Glomerular endothelial cell (primary cell): ENCODE results near the gene TXK. TPM values are rescaled to one million over a fixed set of nuclear protein-coding genes. Genes with fewer than 3 reads are reported as not detected.
A peak's percentile ranks its signal among the peaks of the same experiment; 100 is the strongest.

ENCODE experiments used
- DNase-seq: peaks from one replicate; pipeline ENCODE4 v3.0.0-alpha.2; 2011; ENCODE audit warnings: low read depth, low spot score; ENCODE audit errors: extremely low read depth
- total RNA-seq: library from RNA; depleted of rRNA; stranded (reverse); fragments of >200 nt; gene quantifications from 2 replicates; pipeline ENCODE4 v1.2.3, GENCODE V29; 2015

TXK gene
- total RNA-seq, 1 donor from 2014 or later, result 0.18 TPM

DNA sequence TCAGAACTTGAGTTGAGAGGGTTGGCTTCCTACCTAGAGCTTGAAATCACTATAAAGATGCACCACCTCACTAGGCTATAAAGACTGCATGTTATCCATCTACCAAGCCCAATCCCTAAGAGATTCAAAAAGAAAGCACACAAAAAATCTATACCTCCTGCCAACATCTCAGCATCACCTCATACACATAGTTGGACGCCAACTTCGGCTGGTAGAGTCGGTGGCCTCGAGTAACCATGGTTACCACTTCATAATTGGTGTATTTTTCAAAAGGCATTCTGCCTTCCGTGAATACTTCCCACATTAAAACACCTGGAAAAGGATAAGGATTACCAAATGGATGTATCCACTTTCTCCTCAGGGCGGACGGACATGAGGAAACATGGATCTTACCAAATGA is 4.5 kb upstream of the TXK start:
- DNase-seq, result no peak

DNA sequence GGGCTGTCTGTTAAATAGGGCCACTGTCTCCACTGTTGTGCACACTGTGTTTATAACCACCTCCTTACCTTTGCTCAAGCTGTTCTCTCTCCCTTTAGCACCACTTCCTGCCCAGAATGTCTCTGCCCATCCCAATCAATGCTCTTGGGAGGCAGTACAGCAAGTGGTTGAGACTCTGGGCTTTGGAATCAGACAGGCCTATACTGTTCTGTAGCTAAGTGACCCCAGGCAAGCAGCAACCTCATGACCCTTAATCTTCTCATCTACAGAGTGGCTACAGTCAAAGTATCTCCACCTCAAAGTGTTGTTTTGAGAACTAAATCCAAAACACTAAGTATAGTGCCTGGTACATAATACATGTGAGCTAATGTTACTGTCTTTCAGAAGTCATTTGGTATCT is 3.8 kb upstream of the TXK start:
- DNase-seq, result no peak

DNA sequence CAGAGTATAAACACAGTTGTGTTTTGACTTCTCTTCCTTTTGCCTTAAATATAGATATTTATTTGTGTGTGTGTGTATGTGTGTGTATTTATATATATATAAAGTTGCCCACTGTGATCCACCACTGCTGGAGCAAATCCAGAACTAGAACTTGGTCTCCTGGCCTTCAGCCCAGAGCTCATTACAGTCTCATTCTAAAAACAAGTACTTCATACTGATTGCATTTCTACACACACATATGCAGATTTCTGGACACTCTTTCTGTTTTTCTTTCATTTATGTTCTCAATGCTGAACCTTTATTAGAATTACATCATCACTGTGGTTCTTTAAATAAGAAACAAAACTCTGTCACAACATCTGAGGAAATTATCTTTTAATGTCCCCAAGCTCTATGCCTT is 381 bp downstream of the TXK start:
- DNase-seq, result no peak

DNA sequence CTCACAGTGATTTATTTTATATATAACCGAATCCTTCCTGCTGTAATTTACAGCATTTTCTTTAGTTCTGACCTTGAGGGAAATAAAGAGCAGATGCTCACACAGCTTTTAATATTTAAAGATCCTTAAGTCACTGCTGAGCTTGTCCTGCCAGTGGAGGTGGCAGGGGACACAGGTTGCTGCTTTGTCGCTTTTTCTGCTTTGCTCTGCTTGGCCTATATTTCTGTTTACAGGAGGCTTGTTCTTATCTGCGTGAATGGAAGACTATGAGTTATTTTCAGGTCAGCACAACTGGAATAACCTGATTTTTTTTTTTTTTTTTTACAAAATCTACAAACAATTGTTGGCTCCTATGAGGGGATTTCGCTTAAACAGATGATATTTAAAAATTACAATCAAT is 2.3 kb downstream of the TXK start:
- DNase-seq, result no peak

DNA sequence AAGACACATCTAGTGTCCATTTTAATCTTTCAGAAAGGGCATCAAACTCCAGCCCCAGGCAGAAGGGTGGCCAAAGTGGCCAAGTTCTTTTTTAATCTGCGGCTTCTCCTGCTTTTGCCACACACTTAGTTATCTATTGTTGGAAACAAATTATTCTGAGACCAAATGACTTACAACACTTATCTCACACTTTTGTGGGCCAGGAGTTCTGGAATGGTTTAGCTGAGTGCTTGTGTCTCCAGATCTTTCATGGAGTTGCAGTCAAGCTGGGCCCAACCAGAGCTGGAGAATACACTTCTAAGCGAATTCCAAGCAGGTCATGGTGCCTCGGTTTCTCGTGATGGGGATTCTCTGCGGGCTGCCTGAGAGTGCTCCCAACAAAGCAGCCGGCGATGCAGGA is 4.0 kb downstream of the TXK start:
- DNase-seq, result no peak

DNA sequence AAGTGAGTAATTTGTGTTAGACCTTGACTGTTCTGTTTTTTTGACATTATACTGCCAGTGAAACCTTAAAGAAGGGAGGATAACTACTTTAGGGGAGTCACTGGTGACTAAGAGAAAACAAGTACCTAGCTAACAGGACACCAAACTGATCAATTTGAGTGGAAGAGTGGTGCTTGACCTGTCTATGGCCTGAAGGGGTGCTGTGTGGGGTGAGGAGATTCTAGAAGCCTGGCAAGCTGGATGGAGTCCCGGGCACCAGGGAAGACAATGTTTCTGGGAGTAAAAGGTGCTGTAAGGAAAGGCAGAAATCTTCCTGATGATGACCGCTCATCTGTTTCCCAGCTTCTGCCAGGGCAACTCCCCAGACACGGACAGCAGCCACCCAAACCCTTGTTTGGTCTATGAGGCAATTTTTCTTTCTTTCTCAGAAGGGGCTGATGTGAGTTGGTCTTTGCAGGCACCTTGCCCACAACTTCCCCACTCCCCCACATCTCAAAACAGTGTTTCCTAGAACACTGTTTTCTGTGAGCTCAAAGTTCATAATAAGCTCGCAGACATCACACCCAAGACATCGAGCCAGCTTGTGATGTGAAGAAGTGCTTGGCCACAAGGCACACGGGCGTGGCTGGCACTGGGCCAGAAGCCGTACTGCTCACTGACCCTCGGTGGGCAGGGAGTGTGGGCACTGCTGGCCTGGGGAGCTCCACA is 4.6 kb downstream of the TXK start:
- DNase-seq, result no peak

DNA sequence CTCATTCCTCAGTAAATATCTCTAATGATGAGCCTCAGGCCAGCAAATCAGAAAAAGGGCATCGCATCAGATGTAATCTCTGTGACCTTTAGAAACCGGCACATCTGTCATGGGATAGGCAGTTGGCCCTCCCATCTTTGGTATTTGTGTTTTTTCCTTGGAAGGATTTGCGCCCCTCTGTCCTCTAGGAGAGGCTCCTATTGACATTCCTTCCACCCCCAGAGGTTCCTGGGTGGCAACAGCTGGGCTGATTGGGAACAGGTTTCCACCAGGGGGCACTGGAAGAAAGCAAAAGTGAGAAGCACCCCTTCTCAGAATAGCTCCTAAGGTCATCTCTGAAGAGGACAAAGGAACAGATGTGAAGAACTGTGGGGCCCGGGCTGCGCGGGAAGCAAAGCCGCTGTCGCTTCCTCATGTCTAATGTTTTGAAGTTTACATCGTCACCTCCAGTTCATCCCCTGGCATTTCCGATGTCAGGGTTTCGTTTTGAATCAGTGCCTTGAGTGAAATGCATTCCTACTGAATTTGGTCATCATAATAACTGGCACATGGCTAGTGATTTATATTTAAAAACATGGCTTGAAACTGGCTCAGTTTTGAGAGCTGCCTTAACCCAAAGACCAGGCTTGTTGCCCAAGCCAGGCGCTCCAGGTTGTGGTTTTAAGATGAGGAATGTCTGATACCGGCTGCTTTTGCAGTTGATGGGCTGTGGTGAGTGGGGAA is 6.2 kb downstream of the TXK start:
- peak; percentile 72 for DNase-seq

DNA sequence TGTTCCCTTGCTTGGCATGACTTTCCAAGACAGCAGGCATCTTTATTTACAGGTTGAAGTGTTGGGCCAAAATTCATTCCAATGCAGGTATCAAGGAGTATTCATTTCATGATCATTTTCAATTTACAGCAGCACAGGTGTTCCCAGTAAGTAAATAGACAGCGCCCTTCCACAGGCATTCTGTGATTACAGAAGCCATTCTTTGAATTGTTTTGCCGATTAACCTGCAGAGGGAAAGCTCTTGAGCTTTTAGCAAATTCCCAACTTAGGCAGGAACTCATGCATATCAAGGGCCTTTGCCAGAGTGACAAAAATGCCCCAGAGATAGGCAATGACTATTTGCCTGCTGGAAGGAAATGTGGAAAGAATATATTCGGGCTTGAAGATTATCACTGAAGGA is 6.8 kb downstream of the TXK start:
- no peak for DNase-seq

DNA sequence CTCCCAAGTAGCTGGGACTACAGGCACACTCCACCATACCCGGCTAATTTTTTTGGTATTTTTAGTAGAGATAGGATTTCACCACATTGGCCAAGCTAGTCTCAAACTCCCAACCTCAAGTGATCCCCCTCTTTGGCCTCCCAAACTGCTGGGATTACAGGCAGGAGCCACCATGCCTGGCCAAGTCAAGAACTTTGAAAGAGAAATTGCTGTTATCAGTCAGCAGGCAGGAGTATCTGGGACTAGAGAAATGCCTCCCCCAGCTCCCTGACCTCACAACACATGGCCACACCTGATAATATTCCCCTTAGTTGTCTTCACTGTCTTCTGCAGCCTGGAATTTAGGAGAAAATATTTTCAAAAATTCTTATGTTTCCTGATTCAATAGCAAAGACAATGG is 7.4 kb downstream of the TXK start:
- no peak for DNase-seq

DNA sequence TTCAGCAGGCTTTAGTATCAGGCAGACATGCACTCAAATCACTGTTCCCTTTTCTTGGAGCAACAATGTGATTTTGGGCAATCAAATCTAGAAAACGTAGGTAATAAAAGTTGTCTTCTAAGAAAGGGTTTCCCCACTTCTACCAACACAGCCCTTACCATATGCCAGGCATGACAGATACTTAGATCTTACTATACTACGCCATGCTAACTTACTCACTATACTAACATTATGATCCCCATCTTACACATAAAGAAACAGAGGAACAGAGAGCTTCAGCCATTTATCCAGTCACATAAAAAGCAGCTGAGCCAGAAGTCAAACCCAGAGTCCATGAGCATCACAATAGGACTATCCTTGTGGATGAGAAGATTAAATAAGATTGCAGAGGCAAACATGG is 9.2 kb downstream of the TXK start:
- no peak for DNase-seq

DNA sequence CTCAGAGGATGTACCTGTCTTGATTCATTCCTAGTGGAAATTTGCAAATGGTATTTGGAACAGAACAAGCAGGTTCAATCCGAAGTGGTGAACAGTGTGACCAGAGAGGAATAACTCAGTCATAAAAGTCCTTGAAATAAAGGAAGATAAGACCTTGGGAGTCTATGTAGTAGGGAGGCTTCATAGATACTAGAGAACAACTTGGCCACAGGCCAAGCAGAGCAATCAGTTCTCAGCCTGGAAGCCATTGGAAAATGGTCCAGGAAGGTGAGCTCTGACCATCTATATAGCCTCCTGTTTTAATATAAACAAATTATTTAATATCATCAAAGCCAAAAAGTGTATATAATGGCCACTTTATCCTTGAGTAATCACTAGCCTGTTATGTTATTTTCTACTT is 11.3 kb downstream of the TXK start:
- no peak for DNase-seq

DNA sequence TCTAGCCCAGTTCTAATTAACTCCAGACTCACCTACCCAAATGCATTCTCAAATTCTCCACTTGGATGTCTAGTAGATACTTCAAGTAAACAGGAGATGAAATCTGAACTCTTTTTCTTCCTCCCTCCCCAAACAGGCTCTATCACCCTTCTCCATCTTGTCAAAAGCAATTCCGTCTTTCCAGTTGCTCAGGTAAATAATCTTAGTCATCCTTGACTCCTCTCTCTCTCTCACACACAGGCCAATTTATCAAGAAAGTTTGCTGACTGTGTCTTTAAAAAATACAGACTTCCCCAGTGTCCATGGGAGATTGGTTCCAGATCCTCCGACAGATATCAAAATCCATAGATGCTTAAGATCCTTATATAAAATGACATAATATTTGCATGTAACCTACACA is 12.9 kb downstream of the TXK start:
- no peak for DNase-seq

DNA sequence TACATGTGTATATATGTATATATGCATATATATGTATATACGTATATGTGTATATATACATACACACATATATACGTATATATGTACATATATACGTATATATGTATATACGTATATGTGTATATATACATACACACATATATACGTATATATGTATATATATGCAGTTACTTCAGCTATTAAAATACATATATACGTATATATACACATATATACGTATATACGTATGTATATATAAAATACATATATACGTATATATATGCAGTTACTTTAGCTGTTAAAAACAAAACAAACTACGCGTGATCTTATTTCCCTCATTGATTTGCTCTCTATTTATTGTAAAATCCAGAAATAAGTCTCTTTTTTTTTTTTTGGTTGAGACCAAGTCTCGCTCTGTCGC is 13.9 kb downstream of the TXK start:
- DNase-seq, result no peak

DNA sequence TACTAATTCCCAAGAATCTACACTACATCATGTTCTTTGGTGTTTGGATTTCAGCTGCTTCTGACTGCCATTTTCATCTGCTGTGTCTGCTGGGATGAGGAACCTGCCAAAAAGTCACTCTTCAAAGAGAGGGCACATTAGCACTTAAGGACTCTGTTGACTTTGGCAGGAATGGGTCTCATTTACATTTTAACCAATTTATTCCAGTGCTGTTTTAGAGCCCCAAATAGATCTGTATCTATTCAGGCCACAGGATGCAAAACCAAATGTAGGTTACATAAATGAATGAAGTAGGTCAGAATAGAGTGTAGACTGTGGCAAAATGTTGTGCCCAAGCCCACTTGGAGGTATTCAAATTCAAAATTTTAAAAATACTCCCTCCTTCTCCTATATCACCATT is 14.4 kb downstream of the TXK start:
- DNase-seq, result no peak

DNA sequence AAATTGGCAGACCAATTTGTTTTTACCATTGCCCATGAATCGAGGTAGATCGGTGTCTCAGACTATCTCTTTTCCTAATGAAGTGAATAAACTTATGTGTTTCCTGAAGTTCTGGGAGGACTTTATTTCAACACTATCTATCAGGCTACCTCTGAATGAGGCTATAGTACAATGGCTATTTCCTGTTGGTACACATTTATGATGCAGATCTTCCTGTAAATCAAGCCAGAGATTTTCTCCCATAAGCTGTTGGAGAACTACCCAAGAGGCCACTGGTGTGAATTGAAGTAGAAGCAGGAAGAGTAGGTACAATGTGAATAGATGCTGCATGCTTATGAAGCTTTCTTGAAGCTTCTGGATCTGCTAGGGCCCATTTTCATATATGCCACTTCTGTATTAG is 16.0 kb downstream of the TXK start:
- DNase-seq, result no peak

DNA sequence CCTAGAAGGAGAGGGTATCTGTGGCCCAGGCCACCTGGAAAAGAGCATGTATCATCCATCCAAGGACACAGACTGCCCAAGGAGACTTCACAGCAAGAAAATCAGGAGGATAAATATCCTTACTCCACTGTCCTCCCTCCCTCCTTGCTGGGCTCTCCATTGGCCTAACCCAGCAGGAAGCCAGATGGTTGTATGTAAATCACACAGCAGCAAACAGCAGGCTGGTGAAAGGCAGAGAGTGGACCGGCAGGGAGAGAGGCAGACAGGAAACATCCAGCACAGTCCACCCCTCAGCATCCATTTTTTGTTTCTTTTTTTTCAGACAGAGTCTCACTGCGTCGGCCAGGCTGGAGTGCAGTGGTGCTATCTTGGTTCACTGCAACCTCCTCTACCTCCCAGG is 17.5 kb downstream of the TXK start:
- no peak for DNase-seq

DNA sequence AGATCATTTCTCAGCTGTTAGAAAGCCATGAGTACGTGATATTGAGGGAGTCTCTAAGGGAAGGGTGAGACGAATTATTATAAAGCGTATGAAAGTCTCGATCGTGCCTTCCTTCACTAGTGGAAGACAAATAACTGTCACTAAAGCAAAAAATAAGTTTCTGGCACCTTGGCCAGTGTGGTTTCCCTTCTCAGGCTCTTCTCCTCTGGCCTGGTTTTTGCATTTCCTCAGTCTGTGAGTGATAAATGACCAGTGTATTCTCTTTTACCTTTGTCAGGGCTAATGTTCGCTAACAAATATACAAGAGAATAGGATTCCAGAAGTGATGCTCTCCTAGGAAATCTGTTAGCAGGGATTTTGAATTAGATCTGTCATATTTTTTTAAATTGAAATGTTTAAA is 19.6 kb downstream of the TXK start:
- DNase-seq, result no peak

DNA sequence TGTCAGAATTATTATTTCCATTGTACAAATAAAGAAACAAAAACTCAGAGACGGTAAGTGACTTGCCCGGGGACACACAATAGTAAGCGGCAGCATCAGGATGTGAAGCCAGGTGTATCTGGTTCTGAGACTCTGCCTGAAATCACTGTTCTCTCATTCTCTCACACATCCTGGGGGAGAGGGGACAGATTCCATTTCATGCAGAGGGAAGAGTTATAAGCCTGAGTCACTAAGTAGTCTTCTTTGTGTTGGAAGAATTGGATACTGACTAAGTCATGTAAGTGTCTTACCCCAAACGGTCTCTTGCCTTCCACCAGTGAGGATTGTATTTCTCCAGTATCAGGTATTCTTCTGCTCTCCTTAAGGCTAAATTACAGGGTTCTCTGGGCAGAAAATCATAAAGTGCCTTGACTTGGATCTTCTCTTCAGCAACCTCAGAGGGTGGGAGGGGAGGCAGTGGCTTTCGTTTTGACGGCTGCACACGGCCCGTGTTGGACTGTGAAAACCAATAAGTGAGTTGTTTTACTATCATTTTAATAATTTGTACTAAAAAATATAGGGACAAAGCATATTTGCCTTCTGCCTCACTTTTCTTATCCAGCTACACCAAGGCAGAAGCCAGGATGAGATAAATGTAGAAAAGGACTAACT is 21.9 kb downstream of the TXK start:
- DNase-seq, result no peak

DNA sequence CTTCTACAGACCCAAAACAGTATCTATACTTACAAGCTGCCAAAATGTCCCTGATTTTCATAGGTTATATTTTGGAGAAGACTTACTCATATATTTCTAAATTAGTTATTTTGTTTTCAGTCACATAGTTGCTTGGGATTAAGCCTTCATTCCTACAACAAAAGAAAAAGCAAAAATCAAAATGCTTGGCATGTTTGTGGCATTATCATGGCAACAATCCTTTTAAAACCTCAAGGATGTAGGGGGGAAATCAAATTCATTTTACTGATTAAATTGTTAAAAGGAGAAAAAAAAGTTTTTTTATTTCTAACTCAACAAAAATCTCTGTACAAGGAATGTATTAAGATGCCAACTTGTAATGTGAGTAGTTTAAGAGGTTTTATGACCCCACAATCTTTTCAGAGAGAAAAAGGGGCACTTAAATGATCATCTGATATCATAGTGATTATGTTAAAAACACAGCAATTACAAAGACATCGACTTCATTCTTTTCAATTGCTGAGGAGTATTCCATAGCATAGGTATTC is 23.5 kb downstream of the TXK start:
- DNase-seq, result no peak

DNA sequence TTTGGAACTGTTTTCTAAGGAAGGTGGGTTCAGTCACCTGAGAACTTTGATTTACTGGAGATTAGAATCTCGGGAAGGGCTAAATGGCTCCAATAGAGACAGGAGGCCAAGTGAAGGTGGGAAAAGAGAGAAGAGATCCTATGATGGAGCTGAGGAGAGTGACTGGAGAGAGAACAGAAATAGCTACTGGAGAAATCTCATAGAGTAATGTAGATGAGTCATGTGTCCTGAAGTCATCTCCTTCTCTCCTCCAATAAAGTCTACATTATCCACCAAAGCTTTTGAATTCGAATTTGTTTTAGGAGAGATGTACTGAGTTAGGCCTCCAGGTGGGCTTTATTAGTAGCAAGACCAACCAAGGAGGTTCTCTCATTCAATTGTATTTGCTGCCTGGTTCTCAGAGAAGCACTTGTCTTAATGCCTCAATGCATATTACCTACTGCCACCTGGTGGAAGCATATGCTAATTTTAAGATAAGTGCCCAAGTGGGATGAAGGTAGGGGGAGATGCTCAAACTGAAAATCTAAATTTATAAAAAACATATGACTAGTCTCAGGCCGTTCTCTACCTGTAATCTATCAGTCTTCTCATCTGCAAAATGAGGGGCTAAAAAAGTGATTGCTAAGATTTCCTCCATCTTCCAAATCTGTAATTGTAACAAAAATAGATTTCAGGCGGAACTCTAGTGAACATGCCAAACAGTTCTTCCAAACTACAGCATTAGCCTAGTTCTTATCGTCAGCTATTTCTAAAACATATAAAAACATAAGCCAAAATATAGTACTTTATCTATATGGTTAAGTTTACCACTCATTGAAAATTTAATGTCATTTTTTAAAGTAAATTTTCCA is 24.4 kb downstream of the TXK start:
- DNase-seq, result no peak
